Right cardiac atrium (tissue), 5 donors: Measurements from ENCODE around the gene SERP2. TPM values are rescaled to one million over a fixed set of nuclear protein-coding genes. Genes with fewer than 3 reads are reported as not detected.

Experiments used
- ATAC-seq, 2 donors: fragments of 200-7000 bp; cut with Tn5 transposase; one replicate each; pipeline versions ENCODE4 v1.8.0 to v1.9.1; 2020; ENCODE audit warnings: moderate library complexity in 2 of 2, mild to moderate bottlenecking in 1 of 2
- DNase-seq, 3 donors: peaks; one replicate each; pipeline ENCODE4 v3.0.0-alpha.2; 2020
- H3K27ac ChIP-seq: one replicate; pipeline ENCODE4 v1.5.1; 2013; ENCODE audit warnings: mild to moderate bottlenecking, low read length, control low read depth, moderate library complexity
- H3K27me3 ChIP-seq: one replicate; pipeline ENCODE4 v1.6.1; 2013; ENCODE audit not compliant: control insufficient read depth, insufficient read depth
- H3K4me1 ChIP-seq: one replicate; pipeline ENCODE4 v1.6.1; 2013; ENCODE audit warnings: low read length; ENCODE audit not compliant: control insufficient read depth, insufficient read depth
- H3K4me3 ChIP-seq: one replicate; pipeline ENCODE4 v1.5.1; 2013; ENCODE audit warnings: low read length, control low read depth
- H3K9me3 ChIP-seq: one replicate; pipeline ENCODE4 v1.6.1; 2013; ENCODE audit warnings: low read length; ENCODE audit not compliant: control insufficient read depth
- WGBS: extraction: QIAGEN DNeasy Blood & Tissue Kit; methylation state at CpG from one replicate; pipeline ENCODE4 v1.1.7; 2013; 5-methylcytosine and 5-hydroxymethylcytosine counted together
- intact Hi-C, 4 donors: fragments of 100-400 bp; cut with DNase I; formaldehyde crosslinking; loops; one replicate each; pipeline versions ENCODE4 v1.11.0 to v1.14.0; 2022 to 2023
- polyA plus RNA-seq: library from polyadenylated mRNA; stranded (reverse); fragments of 200-250 nt; gene quantifications from one replicate; pipeline ENCODE4 v1.2.3, GENCODE V29; 2013
- total RNA-seq, 4 donors: library from RNA; stranded (reverse); fragmentation: NEBNext Ultra II Directional; extraction: Animal tissue kit (Norgen Biotek cat#: 25700); gene quantifications; one replicate each; pipeline ENCODE4 v1.2.1, GENCODE V29; 2021
- donor health status: healthy with polysubstance abuse.
- donor health status: DM: no; HTN: yes; CAD: no.
- donor health status: DM: no; HTN: no; CAD: no.
- donor health status: DM: no; HTN: yes; CAD: no; lungs with severe emphysema.
- donor health status: DM: yes; HTN: yes; CAD: no.

Gene SERP2
- total and polyA plus RNA-seq, 5 donors = 19.4 to 36.2 (median 26.7) TPM

DNA sequence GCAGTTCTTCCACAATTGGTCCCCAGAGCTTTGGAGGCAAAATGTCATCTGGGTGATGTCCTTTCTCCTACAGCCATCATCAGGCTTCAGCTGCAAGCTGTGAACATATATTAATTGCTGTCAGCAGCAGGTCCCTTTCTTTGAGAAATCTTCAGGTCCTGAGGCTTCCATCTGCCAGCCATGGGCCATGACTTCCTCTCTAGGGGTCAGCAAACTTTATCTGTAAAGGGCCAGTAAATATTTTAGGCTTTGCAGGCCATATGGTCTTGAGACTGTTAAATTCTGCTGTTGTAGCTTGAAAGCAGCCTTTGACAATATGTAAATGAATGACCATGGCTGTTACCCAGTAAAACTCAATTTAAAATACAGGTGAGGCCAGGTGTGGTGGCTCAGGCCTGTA is 27.1 kb downstream of the SERP2 start:
- intact Hi-C loops = no loop called here
- Histone ChIP-seq H3K4me1 (peaks cover 8% of the 10 kb centered on the region), H3K4me3 (no peak overlapping the region), H3K9me3 (no peaks in the 10 kb centered on the region), H3K27me3 (no peaks in the 10 kb centered on the region), H3K27ac (no peak overlapping the region)
- ATAC-seq (no peak), DNase-seq (no peak)

DNA sequence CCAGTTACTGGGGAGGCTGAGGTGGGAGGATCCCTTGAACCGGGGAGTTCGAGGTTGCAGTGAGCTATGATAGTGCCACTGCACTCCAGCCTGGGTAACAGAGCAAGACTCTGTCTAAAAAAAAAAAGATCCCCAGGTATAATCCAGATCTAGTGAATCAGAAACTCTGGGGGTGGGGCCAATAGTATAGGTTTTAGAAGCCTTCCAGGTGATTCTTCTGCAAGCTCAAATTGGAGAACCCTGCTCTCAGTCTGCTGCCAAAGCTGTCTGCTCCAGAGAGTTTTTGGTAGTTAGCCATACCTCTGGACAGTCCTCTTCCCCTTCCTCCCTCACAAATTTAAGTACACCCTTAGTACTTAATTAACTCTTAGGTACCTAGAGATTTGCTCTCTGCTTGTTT is 28.0 kb downstream of the SERP2 start:
- whole genome bisulfite sequencing = 79% methylated on average over 2 of the region's 2 CpGs
- H3K4me3 ChIP-seq = no peak overlapping the region
- H3K9me3 ChIP-seq = no peaks in the 10 kb centered on the region
- ATAC-seq (no peak), DNase-seq (no peak)
- H3K27ac ChIP-seq = no peak overlapping the region
- H3K4me1 ChIP-seq = peaks cover 8% of the 10 kb centered on the region
- no peaks in the 10 kb centered on the region for H3K27me3 ChIP-seq
- intact Hi-C loops = no loop called here

DNA sequence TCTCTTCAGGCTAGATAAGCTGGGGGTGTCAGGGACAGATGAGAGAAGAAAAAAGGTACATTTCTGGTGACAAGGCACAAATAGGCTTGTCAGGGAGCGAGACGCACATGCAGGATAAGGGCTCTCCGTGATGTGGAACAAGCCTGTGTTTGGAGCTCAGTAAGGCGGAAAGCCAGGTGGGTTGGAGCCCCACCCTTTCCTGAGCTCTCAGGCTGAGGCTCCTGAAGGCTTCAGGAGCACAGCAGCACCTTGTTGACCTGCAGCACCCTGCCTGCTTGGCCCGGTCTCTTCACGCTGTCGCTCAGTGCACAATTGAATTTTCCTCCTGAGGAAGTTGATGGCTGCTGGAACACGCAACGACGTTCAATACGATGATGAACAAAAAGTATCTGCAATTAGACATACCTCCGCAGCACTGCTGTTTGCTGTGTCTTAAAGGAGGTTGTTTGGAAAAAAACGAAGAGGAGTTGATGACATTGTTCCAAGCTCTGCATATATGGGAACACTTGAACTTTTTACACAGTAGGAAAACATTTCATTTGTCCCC is 29.3 kb downstream of the SERP2 start:
- no peak for DNase-seq
- Histone ChIP-seq H3K4me3 (no peak overlapping the region), H3K9me3 (no peaks in the 10 kb centered on the region), H3K27me3 (no peaks in the 10 kb centered on the region), H3K4me1 (peaks cover 4% of the 10 kb centered on the region), H3K27ac (no peak overlapping the region)
- 80% methylated on average over 13 of the region's 13 CpGs for WGBS
- intact Hi-C loops = no loop called here
- ATAC-seq = no peak

DNA sequence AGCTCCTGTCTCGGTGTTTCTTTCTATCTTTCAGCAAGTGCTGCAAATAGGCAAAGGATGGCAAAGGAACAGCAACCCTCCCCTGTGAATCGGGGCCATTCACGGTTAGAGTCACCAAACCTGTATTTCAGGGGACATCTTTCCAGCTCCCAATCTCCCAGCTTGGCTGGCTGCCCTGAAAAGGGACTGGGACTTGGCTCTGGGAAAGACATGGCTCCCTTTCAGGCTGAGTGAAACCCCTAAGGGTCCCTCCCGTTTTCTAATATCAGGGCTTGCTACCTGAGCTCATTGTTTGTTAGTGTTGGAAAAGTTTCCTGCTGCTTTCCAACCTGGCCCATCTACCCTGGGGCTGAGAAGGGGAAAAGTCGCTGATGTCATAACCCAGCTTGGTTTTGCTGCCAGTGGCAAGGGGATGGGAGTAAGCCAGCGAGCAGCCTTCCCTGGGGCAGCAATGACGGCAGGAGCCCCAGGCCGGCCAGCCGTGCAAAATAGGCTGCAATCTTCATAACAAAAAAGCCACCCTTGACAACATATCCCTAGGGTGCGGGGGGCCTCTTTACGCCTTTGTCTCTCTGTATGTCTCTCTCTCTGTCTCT is 29.9 kb downstream of the SERP2 start:
- H3K9me3 ChIP-seq = no peaks in the 10 kb centered on the region
- intact Hi-C loops = no loop called here
- no peaks in the 10 kb centered on the region for H3K27me3 ChIP-seq
- H3K4me1 ChIP-seq = peaks cover 4% of the 10 kb centered on the region
- H3K4me3 ChIP-seq = no peak overlapping the region
- H3K27ac ChIP-seq = no peak overlapping the region
- peak in 2 of 3 donors; percentile 35 to 64 for DNase-seq
- WGBS = 60% methylated on average over 11 of the region's 11 CpGs
- ATAC-seq = peak; percentile 48 to 50

DNA sequence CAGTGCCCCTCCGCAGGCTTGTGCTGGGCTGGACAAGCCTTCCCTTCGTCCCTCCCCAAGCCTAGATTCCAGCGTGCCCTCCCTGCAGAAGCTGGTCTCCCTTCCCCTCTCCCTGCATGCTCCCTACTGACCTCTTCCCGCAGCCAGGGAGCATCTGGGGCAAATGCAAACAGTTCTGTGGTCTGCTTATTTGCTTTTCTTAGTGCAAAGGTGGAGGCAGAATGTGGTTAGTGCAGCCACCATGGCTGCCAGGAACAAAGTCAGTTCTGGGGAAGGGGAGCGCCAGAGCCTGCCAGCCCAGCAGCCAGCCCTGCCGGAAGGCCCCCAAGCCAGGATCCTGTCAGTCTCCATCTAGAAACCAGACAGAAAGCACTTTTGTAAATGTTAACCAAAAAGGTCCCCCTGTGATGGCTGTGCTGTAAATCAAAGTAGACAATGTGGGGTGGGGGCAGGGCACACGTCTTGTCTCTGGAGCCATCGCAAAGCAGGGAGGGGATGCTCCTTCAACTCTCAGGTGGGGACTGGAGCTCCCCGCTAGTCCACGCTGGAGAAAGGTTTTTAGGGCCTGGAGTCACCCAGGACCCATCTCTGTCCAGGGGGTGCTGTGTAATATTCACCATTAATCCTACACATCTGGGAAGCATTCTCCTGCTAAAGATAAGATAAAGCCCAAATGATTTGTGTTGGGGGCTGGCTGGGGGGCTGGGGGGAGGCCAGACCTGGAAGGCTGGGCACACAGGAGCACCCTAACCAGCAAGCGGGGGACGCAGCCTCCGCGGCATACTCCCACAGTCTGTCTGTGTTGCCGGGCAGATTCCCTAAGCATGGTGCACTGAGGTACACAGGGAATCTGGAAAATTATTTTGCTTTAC is 30.9 kb downstream of the SERP2 start:
- no peaks in the 10 kb centered on the region for H3K27me3 ChIP-seq
- WGBS = 80% methylated on average over 15 of the region's 15 CpGs
- intact Hi-C loops = no loop called here
- no peak overlapping the region for H3K4me3 ChIP-seq
- no peaks in the 10 kb centered on the region for H3K9me3 ChIP-seq
- H3K27ac ChIP-seq = no peak overlapping the region
- ATAC-seq (no peak), DNase-seq (no peak)
- peaks cover 4% of the 10 kb centered on the region for H3K4me1 ChIP-seq

DNA sequence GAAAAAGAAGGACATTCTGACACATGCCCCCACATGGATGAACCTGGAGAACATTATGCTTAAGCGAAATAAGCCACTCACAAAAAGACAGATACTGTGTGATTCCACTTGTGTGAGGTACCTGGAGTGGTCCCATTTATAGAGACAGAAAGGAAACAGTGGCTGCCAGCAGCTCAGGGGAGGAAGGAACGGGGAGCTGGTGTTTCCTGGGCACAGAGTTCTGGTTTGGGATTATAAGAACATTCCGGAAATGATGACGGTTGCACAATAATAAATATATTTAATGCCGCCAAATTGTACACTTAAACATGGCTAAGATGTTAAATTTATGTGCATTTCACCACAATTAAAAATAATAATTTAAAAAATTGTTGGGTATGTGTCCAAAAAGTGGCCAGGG is 33.0 kb downstream of the SERP2 start:
- no peaks in the 10 kb centered on the region for H3K27me3 ChIP-seq
- H3K9me3 ChIP-seq = no peaks in the 10 kb centered on the region
- DNase-seq (no peak), ATAC-seq (no peak)
- H3K27ac ChIP-seq = no peak overlapping the region
- no peak overlapping the region for H3K4me3 ChIP-seq
- 72% methylated on average over 5 of the region's 5 CpGs for WGBS
- peaks cover 4% of the 10 kb centered on the region for H3K4me1 ChIP-seq
- intact Hi-C loops = no loop called here

DNA sequence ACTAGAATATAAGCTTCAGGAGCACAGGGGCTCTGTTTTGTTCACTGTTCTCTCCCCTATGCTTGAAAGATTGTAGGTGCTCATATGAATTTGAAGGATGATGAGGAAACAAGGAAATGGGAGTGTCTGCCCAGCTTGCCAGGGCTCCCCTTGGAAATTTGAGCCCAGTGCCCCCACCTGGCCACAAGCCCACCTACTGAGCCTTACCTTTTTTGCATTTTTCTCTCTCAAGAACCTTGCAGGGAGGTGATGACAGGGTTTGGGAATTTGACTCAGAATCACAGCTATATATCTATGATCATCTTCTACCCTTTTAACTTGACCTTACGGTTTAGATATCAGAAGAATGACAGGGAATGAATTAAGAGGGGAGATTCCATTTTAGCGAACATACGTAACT is 33.8 kb downstream of the SERP2 start:
- Histone ChIP-seq H3K27me3 (no peaks in the 10 kb centered on the region), H3K4me3 (no peak overlapping the region), H3K9me3 (no peaks in the 10 kb centered on the region), H3K4me1 (peaks cover 4% of the 10 kb centered on the region), H3K27ac (no peak overlapping the region)
- intact Hi-C loops = no loop called here
- 91% methylated on average over 3 of the region's 3 CpGs for WGBS
- ATAC-seq (no peak), DNase-seq (no peak)

DNA sequence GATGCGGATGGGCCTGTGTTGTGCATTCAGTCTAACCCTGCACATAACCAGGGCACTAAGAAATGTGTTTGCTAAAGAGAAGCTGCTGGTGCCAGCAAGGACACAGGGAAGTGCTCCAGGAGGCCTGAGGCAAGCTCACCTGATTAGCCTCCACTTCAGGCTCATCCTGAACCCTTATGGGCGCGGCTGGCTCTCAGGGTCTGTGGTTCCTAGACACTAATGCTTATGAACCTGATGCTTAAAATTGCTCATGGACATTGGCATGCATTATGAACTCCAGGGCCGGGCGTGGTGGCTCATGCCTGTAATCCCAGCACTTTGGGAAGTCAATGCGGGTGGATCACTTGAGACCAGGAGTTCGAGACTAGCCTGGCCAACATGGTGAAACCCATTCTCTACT is 34.3 kb downstream of the SERP2 start:
- no peak for DNase-seq
- whole genome bisulfite sequencing = 98% methylated on average over 7 of the region's 7 CpGs
- Histone ChIP-seq H3K4me3 (no peak overlapping the region), H3K4me1 (peaks cover 4% of the 10 kb centered on the region), H3K9me3 (no peaks in the 10 kb centered on the region), H3K27ac (no peak overlapping the region), H3K27me3 (no peaks in the 10 kb centered on the region)
- intact Hi-C loops = no loop called here
- ATAC-seq = no peak

DNA sequence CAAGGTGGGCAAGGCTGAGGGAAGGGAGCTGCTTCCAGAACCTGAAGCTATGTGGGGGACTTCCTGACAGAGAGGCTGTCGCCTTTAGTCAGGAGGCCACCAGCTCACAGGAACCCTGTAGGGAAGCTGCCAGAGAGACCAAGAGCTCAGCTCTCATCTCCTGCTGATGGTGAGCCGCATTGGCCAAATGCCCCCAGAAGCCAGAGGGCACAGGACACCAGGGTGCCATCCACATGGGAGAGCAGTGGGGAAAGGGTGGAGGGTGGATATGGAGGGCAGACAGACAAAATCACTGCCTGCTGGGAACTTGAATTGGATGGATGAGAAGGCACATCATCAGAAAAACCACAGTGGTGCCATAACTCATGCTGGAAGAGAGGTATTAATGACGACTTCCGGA is 36.0 kb downstream of the SERP2 start:
- Histone ChIP-seq H3K4me1 (no peaks in the 10 kb centered on the region), H3K27me3 (no peaks in the 10 kb centered on the region), H3K27ac (no peak overlapping the region), H3K9me3 (no peaks in the 10 kb centered on the region), H3K4me3 (no peak overlapping the region)
- DNase-seq = no peak
- intact Hi-C loops = no loop called here
- no peak for ATAC-seq
- 84% methylated on average over 4 of the region's 4 CpGs for WGBS

DNA sequence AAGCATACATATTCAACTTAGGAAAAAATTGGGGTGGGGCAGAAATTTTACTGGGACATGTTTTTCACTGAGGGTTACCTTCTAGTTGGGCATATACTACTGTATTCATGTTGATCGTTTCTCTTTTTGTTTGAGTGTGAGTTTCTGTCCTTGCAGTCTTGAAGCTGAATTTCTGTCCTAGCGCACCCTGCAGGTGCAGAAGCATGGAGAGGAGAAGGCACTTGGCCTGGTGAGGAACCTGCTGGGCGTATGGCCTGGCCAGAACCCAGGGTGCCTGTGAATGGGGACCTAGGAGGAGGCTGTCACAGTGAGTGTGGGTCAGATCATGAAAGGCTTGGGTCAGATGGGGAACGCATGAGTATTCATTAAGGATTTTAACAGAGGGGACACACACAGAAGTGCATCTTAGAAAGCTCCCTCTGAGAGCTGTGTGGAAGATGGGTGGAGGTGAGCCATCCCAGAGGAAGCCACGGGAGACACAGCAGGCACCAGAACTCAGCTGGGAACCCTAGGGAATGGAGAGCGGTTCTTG is 36.8 kb downstream of the SERP2 start:
- no peaks in the 10 kb centered on the region for H3K9me3 ChIP-seq
- 87% methylated on average over 6 of the region's 6 CpGs for WGBS
- intact Hi-C loops = no loop called here

DNA sequence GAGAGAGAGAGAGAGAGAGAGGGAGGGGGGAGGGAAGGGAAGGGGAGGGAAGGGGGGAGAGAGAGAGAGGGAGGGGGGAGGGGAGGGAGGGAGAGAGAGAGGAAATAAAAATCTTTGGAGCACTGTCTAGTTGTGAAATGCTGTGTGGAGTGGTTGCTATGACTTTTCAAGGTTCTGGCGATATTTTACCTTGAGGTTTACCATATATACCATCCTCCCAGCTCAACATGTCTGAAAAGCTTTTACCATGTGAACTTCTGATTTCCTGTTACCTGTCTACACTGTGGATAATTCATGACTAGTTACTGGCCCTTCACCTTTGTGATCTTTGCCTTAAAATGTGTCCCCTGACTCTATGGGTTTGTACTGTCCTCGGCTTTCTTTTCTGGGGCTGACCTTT is 38.2 kb downstream of the SERP2 start:
- Histone ChIP-seq H3K9me3 (no peaks in the 10 kb centered on the region), H3K4me1 (no peaks in the 10 kb centered on the region), H3K4me3 (no peak overlapping the region), H3K27me3 (no peaks in the 10 kb centered on the region), H3K27ac (no peak overlapping the region)
- WGBS = 89% methylated on average over 2 of the region's 2 CpGs
- no peak for DNase-seq
- intact Hi-C loops = no loop called here
- ATAC-seq = no peak

More for the DNA sequence above, 36.8 kb downstream of the SERP2 start:
- DNase-seq (no peak), ATAC-seq (no peak)
- Histone ChIP-seq H3K27me3 (no peaks in the 10 kb centered on the region), H3K27ac (no peak overlapping the region), H3K4me3 (no peak overlapping the region), H3K4me1 (no peaks in the 10 kb centered on the region)
